ENCODE measurements around the gene SUSD2.
"Not testable (repeated sequence)": the region's sequence is repeated elsewhere in the genome, so short reads cannot be mapped to it uniquely, and the experiment has no call there.

SUSD2 gene, protein sequence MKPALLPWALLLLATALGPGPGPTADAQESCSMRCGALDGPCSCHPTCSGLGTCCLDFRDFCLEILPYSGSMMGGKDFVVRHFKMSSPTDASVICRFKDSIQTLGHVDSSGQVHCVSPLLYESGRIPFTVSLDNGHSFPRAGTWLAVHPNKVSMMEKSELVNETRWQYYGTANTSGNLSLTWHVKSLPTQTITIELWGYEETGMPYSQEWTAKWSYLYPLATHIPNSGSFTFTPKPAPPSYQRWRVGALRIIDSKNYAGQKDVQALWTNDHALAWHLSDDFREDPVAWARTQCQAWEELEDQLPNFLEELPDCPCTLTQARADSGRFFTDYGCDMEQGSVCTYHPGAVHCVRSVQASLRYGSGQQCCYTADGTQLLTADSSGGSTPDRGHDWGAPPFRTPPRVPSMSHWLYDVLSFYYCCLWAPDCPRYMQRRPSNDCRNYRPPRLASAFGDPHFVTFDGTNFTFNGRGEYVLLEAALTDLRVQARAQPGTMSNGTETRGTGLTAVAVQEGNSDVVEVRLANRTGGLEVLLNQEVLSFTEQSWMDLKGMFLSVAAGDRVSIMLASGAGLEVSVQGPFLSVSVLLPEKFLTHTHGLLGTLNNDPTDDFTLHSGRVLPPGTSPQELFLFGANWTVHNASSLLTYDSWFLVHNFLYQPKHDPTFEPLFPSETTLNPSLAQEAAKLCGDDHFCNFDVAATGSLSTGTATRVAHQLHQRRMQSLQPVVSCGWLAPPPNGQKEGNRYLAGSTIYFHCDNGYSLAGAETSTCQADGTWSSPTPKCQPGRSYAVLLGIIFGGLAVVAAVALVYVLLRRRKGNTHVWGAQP

DNA sequence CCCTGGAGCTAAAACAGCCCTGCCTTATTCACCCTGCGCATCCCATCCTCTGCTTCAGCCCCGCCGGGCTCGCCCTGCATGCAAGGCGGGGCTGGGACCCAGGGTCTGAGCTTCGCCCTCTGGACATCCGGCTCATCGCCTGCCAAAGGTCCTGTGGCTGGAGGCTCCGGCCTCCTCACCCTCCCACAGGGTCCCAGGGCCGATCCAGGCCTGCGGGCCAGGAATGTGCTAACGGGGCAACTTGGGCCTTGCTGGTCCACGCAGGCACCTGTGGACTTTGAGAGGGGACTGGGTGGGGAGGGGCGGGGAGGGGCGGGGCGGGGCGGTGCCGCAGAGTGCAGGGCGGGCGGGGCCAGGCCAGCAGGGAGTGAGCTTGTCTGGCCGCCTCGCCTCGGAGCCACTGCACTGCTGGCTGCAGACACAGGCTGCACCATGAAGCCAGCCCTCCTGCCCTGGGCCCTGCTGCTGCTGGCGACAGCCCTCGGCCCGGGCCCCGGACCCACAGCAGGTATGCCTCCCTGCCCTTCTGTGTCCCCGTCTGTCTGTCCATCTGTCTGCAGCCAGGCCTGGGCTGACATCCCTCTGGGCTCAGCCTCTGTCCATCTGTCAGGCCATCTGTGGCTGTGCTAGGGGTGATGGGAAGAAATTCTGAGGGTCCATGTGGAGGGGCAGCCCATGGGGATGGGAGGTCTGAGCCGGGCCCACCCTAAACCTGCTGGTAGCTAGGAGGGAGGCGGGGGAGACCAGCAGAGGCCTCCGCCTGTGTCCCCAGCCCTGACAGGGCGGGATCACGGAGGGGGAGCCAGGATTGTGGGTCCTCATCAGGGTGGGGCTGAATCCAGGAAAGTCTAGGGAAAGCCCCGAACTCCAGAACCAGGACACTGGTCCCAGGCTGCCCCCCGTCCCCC is at the start of gene SUSD2:
TSS of gene SUSD2 (plus strand) at position 400 of the 908 bp plus-strand sequence. CDS start at position 433, 33 bp downstream.
- DNase-seq, result no peak

DNA sequence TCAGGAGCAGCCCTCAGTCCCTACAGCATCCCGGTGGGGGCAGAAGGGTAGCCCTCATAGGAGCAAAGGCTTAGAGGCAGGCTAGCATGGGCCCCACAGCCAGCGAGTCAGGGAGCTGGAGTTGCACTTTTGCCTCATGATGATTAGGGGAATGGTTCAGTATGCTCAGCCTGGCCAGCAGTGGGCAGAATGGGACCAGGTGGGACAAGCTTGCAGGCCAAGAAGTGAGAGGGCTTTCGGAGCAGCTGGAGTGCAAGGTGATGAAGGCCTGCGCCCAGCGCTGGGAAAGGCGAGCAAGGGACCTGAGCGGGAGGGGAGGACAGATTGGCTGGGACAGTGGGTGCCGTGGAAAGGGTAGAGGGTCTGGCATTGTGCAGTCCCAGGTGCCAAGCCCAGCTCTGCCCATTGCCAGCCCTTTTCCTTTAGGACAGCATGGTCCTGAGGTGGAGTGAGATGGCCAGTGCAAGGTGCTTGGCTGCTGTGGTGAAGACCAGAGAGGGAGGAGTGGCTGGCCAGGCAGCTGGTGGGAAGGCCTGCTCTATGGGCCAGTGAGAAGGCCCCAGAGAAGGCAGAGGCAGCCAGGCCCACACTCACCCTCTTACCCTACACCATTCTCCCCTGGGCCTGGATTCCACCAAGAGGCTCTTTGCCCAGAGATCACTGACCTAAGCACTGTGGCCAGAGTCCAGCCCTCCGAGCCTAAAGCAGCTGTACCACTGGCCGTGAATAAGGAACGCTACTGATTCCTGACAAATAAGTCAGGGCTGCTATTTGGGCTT is 47.9 kb upstream of the SUSD2 start:
- no peak for DNase-seq

DNA sequence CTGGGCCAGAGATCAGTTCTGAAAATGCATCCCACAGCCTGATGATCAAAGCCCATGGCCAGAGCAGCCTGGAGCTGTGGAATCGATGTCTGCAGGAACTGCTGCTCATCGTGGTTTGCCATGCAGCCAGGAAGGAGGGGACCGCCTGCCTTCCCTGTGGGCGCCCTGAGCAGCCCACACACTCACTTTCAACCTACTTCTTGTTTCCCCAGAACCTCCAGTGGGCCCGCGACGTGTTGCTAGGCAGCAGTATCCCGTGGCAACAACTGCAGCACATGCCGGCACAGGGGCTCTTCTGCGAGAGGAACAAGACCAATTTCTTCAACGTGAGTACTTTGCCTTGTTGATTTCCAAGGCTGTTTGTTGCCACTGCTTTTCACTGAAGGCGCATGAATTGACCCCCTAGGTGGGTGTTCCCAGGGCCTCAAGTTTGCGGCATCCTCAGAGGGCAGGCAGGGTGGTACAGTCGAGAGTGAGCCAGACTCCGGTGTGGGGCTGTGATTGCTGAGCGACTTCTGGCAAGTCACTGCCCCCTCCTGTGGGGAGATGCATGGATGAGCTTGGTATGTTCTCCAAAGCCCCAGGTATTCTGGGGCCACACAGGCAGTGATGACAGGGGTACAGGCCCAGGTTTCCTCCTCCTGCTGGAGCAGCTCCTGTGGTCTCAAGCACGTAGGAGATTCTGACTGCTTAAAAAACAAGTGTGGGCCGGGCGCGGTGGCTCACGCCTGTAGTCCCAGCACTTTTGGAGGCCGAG is 47.0 kb upstream of the SUSD2 start:
- no peak for DNase-seq

DNA sequence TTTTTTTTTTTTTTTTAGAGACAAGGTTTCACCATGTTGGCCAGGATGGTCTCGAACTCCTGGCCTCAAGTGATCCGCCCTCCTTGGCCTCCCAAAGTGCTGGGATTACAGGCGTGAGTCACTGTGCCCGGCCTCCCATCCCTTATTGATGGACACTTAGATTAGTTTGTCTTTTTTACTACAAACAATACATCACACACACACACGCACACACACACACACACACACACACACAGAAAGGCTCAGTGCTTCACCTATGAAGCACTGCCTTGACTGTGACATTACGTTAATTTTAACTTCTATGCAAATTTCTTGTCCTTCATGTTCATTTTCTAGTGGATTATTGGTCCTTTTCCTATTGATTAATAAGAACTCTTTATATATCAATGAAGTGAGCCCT is 44.8 kb upstream of the SUSD2 start:
- DNase-seq, result not testable (repeated sequence)

DNA sequence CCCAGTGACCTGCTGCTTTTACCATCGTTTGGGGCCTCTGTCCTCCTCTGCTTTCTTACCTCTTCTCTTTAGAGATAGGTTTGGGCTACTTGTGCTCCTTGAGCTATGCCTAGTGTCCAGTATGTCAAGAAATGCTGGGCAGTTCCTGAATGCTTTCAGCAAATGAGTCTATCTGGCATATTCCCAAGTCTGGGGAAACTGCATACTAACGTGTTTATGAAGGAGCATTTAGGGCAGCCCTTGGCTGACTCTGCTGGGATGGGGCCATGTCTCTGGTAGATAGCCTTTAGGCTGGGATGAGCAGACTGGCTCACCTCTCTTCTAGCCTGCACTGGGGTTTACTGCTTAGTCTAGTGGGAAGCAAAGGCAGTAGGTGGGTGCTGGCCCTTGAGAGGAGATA is 43.7 kb upstream of the SUSD2 start:
- no peak for DNase-seq

DNA sequence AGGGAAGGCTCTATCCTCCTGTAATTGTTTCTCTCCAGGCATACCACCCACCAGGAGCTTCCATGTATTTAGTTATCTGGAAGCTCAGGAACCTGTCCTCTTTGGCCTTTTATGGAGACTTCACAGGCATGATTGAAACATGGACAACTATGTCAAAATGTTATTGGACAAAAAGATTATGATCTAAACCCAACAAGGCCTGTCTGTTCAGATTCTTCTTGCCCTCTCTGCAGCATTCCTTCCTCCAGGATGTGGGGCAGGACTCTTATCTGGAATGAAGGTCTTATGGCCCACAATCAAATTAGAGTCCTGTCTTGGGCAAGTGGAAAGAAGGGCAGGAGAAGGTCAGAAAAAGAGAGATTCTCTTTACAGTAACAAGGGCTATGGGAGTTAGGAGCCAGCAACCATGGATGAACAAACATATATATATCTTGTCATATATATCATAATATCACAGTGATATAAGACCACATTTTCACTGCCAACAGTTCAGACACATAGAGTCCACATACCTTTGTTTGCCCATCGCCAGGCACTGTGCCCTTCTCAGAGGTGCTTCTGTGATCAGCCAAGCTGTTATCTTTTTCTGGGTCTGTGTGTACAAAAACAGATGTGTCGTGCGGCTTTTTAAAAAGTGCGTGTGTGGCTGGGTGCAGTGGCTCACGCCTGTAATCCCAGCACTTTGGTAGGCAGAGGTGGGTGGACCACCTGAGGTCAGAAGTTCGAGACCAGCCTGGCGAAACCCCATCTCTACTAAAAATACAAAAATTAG is 42.5 kb upstream of the SUSD2 start:
- DNase-seq, result no peak

DNA sequence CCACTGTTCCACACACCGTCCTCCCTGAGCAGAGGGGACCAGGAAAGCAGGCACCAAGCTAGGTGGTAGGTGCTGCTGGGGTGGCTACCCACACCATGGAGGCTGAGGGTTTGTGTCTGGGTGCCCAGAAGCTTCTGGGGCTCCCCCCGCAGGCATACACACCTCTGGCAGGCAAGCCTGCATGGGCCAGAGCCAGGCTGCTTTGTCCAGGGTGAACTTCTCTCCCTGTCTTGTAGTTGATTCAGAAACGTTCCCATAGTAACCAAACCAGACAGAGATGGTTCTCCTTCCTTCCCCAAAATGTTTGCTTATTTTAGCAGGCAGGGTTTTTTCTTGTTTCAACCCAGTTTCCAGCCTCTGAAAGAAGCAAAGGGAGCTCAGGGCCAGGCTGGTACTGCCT is 40.9 kb upstream of the SUSD2 start:
- no peak for DNase-seq

DNA sequence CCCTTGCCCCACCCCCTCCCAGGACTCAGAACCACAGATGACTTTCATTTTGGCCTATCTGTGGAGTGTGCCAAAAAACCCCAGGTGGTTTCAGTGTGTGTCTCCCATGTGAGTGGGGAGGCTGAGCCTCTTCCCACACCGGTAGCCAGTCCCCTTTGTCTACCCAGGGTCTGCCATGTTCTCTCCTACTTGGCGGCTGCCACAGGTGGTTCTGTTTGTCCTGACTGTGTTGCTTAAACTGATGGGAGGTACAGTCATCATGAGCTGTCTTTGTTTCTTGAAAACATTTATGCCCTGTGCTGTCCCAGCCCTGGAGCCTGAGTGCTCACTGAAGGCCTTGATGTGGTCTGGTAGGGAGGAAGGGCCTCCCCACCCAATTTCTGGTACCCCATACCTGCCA is 39.7 kb upstream of the SUSD2 start:
- DNase-seq, result no peak

DNA sequence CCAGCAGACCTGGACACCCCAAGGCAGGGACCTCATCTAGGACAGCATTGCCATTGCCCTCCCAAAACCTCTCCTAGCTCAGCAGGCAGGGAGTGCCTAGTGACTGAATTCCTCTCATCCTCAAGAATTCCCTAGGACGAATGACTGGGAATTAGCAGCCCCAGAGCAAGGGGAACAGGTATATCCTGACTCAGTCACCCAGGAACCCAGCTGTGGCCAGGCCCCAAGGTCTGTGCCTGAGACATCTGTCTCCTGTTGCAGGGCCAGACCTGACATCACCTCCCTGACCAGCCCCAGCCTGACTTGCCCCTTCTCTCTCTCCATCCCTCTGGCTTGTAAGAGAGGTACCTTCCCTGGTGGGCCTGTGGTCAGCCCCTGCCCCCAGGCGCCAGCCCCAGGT is 39.0 kb upstream of the SUSD2 start:
- DNase-seq, result no peak

DNA sequence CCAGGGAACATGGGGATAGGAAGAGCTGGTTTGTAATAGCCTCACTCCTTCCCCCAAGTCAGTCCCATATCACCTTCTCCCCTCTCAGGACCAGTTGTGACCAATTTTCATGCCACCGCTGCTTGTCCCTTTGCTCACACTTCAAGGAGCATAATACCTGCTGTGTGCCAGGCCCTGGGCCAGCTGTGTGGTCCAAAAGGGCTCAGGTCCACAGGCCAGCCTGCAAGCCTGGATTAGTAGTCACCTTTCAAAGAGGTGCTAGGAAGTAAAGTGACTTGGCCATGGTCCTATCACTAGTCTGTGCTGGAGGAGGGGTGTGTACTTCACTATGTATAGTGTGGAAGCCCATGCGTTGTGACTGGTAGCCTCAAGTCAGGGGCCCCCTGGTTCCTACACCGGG is 38.5 kb upstream of the SUSD2 start:
- DNase-seq, result no peak

DNA sequence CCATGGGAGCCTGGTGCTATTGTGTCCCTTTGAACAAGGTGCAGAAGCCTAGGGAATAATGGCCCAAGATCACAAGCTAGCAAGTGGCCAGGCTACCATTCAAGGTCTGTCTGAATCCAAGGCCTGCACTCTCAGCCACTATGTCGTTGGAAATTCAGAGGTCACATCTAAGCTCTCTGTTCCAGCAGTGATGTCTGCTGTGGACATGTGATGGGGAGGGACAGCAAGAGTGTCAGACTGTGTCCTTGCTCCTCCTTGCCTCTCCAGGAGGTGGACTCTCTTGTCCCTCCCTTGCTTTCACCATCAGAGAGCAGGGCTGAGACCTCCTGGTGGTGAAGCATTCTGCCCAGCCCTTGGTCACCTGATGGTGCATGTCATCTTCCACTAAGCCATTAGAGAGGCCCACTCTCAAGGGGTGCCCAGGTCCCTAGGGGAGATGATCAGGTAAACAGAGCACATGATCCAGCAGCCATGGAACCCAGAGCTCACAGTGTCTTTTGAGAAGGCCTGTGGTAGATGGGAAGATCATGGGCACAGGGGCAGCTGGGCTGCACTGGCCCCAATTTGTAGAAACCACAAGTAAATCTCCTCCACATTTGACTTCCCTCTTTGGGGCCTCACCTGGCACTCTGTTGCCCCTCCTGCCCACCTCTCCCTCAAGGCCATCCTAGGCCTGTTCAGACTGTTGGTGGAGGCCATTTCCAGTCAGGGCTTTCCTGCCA is 37.1 kb upstream of the SUSD2 start:
- no peak for DNase-seq

DNA sequence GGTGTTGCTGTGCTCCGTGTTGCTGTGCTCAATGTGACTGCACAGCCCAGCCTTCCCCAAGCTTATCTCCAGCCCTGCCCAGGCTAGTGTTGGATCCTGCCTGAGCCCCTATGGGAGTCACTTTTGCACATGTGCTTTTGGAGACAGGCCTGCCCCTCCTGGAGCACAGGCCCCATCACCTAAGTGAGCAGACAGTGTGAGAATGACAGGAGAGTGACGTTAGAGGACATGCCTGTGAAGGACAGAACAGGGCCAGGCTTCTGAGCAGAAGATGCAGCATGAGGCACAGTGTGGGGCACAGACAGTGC is 36.6 kb upstream of the SUSD2 start:
- DNase-seq, result no peak

DNA sequence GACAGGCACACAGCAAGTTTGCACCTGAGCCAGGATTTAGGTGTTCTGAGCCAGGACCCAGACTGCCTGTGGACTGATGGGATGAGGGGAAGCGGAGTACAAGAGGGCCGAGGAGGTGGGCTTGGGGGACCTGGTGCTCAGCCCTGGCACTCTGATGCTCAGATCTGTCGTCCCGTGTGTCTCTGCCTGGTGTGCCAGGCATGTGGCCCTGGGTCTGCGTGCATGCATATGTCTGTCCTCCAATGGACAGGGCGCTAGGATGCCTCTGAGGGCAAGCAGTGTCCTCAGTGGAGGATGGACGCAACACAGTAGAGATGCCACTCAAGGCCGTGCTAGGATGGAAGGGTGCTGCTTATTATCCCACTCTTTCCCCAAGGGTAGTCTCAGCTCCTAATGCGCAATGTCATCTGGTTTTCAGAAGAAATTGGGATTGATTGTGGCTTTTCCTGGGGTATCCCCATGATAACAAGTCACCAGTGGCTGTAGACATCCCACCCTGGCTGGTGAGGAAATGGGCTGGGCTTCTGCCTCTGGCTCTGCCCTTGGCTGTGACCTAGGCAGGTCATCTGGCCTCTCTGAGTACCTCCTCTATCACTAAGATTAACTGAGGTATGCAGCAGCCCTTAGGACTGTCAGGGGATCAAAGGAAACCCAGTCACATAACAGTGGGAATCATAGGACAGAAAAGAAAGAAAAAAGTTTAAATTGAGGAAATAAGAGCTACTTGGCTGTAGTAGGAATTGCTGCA is 35.7 kb upstream of the SUSD2 start:
- DNase-seq, result no peak

DNA sequence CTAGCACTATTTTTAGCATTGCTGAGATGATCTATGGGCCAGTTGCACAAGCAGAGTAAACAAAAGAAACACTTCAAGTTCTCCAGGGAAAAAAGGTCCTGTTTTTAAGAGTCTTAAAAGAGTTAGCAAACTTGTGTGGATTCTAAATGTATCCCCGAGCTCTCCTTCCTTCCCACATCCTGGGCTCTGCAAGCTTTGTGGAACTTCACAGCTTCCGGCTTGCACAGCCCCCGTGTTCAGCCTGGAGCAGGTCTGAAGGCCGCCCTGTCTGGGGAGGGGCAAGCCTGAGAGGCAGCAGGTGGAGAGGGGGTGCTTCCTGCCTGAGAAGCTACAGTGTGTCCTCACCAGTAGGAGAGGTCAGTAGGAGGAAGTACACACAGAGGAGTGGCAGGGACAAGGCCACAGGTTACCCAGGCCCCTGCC is 35.1 kb upstream of the SUSD2 start:
- peak; percentile 0 for DNase-seq

DNA sequence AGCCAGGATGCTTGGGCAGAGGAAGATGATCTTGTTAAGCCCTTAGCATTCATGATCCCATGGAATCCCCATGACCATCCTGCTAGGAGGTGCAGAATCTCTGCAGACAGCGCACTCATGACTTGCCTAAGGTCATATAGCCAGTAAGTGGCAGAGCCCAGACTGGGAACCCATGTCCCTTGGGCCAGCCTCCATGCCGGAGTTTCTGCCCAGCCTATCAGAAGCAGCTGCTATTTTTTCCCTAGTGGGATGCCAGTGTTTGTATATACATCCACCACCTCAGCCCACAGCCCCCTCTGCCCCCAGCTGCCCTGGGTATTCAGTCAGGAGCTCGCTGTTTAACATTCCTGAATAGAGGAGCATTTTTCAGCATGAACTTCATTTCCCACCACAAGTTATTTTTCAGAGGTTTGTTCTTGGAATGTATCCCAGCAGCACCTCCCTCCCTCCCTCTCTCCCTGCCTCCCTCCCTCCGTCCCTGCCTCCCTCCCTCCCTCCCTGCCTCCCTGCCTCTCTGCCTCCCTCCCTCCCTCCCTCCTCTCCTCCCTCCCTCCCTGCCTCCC is 34.4 kb upstream of the SUSD2 start:
- no peak for DNase-seq

DNA sequence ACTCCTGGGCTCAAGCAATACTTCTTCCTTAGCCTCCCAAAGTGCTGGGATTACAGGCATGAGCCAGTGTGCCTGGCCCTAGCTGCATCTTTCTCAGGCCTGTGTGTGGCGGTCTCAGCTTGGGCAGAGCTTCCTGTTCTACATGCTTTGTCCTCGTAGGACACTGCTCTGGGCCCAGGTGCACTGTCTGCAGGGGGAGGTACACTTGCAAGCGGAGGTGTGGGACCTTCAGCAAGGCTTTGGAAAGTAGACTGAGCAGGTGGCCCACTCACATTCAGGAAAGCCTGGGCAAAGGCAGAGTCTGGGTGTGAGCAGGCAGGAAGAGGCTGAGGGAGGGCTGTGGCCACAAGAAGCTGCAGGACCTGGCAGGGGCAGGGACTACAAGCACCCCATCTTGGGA is 33.6 kb upstream of the SUSD2 start:
- DNase-seq, result no peak

DNA sequence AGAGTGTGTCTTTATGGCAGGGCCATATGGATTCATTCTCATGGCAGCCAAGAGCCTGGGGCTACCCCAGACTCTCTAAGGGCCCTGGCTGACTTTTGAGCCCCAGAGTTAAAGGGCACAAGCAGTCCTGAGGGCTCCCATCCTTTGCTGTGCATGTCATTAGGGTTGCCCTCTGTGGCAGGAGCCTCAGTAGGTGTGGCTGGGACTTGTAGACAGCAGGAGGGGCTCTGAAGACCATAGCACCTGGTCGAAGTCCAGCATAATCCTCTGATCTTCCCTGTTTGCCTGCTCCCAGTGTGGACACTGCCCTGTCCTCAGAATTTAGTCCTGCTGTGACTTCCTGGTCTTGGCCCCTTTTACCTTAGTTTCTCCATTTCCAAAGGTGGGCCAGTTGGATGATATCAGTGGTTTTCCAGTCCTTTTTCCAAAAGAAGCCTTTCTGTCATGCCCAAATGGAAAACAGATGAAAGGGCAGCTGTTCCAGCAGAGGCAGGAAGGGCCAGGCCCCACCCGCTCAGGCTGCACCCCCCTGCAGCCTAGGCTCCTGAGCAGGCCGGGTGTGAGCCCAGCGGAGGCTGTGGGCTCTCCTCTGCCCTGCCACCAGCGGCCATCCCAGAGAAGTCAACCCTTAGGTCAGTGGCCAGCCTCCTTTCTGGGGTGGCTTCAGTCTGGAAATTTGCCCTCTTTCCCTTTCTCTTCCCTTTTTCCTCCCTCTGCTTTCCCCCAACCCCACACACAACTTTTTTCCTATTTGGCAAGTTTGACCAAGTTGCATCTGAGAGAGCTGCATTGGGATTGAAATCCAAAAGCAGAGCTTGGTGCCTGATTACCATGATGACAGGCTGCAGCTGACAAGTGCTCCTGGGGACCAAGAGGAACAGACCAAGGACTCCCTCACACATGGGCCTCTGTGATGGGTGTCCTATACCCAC is 32.8 kb upstream of the SUSD2 start:
- no peak for DNase-seq

DNA sequence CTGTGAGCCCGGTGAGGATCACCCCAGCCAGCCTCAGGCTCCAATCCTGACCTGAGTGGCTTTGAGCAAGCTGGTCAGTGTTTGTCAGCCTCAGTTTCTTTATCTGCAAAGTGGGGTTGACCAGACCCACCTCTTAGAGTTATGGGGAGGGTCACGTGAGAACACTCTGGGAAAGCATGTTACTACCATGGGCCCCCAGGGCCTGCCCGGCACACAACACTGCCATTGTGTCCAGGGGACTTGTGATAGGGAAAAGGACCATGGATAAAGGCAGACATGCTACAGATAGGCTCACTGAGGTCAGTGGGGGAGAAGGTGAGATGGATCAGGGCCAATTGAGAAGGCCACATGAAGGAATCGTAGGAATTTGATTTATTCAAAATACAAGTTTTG is 32.1 kb upstream of the SUSD2 start:
- DNase-seq, result no peak

Measured in NCI-H526 treated with DMSO at 0.1 percent for 48 hours (cell line).